ENCODE data around the gene FREM1. TPM values are rescaled to one million over a fixed set of nuclear protein-coding genes. Genes with fewer than 3 reads are reported as not detected.

Gene FREM1
- total and polyA plus RNA-seq, 2 of the 4 experiments (the other 2 are of a cell fraction): under 0.01 TPM; not detected in 1

DNA sequence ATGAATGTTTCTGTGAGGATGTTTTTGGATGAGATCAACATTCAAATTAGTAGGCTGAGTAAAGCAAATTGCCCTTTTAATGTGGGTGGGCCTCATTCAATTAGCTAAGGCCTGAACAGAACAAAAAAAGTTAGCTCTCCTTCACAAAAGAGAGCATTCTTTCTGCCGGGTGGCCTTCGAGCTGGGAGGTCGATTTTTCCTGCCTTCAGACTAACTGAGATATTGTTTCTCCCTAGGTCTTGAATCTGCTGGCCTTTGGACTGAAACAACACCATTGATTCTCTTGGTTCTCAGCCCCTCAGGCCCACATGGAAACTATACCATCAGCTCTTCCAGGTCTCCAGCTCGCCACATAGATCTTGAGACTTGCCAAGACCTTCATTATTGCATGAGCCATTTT is 29.1 kb upstream of the FREM1 start:
- Histone ChIP-seq H2AFZ (replicated peaks; ENCODE audit: low read length, poor library complexity) (no peak overlapping the region), H2BK20ac (ENCODE audit: low read depth, low read length) (no peak overlapping the region), H3K4me3 (ENCODE audit: insufficient read depth, low read depth, low read length) (no peak overlapping the region), H4K20me1 (ENCODE audit: insufficient read depth, low read length) (no peaks in the 10 kb centered on the region), H3K27ac (ENCODE audit: insufficient read depth, low read length) (no peak overlapping the region), H3K79me1 (ENCODE audit: low read depth in 1 of 2, low read length in 2 of 2) (no peaks in the 10 kb centered on the region), H3K18ac (ENCODE audit: low read depth, low read length) (no peak overlapping the region), H3K4me1 (ENCODE audit: control insufficient read depth, insufficient read depth, low read length) (no peaks in the 10 kb centered on the region), H2BK5ac (ENCODE audit: low read depth, low read length, poor library complexity, severe bottlenecking) (no peak overlapping the region), H4K5ac (ENCODE audit: low read depth, low read length) (no peak overlapping the region), H3K56ac (ENCODE audit: extremely low read depth, insufficient read depth, low read length) (no peak overlapping the region), H3K9me1 (ENCODE audit: insufficient read depth, low read length) (no peaks in the 10 kb centered on the region), H3K23ac (ENCODE audit: low read depth, low read length) (no peak overlapping the region), H2BK15ac (ENCODE audit: low read depth, low read length) (no peak overlapping the region), H4K8ac (ENCODE audit: low read depth in 2 of 2, low read length in 2 of 2) (no peak overlapping the region), H4K91ac (ENCODE audit: insufficient read depth, low read depth, low read length) (no peak overlapping the region), H3K9ac (ENCODE audit: low read depth, low read length) (no peak overlapping the region), H3K14ac (replicated peaks; ENCODE audit: low read depth, low read length) (no peak overlapping the region), H3K4me2 (ENCODE audit: low read depth, low read length) (no peak overlapping the region), H2AK5ac (ENCODE audit: low read depth, low read length) (no peak overlapping the region), H2AK9ac (replicated peaks; ENCODE audit: low read depth, low read length, poor library complexity) (no peak overlapping the region), H2BK120ac (ENCODE audit: low read depth, low read length) (no peak overlapping the region), H3K27me3 (ENCODE audit: control insufficient read depth, insufficient read depth, low read length) (no peaks in the 10 kb centered on the region), H3K36me3 (ENCODE audit: control insufficient read depth, insufficient read depth, low read length) (no peaks in the 10 kb centered on the region), H3K9me3 (ENCODE audit: control insufficient read depth, insufficient read depth, low read length) (no peaks in the 10 kb centered on the region), H3K4ac (ENCODE audit: low read depth, low read length) (no peak overlapping the region)
- CTCF ChIA-PET: no interaction called here
- WGBS, 2 experiments (ENCODE audit: extremely low coverage in 2 of 2, insufficient read length in 1 of 2): 54% methylated on average over 3 of the region's 4 CpGs; no CpG with 5 or more reads in 1 of the 2 experiments
- no peak for ATAC-seq (ENCODE audit: low read depth)
- POLR2A ChIA-PET (ENCODE audit: unreplicated experiment): no interaction called here
- no TSS peak for BruUV-seq (replicated peaks)
- DNase-seq: no peak
- intact Hi-C loops (cut with micrococcal nuclease): no loop called here
- in situ Hi-C loops (cut with MboI; ENCODE audit: low sequenced_read_pairs): no loop called here
- TF ChIP-seq, protein P1, sequence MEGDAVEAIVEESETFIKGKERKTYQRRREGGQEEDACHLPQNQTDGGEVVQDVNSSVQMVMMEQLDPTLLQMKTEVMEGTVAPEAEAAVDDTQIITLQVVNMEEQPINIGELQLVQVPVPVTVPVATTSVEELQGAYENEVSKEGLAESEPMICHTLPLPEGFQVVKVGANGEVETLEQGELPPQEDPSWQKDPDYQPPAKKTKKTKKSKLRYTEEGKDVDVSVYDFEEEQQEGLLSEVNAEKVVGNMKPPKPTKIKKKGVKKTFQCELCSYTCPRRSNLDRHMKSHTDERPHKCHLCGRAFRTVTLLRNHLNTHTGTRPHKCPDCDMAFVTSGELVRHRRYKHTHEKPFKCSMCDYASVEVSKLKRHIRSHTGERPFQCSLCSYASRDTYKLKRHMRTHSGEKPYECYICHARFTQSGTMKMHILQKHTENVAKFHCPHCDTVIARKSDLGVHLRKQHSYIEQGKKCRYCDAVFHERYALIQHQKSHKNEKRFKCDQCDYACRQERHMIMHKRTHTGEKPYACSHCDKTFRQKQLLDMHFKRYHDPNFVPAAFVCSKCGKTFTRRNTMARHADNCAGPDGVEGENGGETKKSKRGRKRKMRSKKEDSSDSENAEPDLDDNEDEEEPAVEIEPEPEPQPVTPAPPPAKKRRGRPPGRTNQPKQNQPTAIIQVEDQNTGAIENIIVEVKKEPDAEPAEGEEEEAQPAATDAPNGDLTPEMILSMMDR (conservative IDR thresholded peaks at IDR 0.05; ENCODE audit: low read depth, low read length): no peak
- TF ChIP-seq CEBPB (IDR thresholded peaks at IDR 0.05; ENCODE audit: low read depth, low read length): no peak
- dilution Hi-C loops (cut with HindIII; ENCODE audit: low sequenced_read_pairs, unreplicated experiment): no loop called here

Data from IMR-90 (cell line).